Adrenal gland (tissue), 12 donors: ENCODE results near the gene ZKSCAN7. TPM values are rescaled to one million over a fixed set of nuclear protein-coding genes. Genes with fewer than 3 reads are reported as not detected.
A peak's percentile ranks its signal among the peaks of the same experiment; 100 is the strongest.

Experiments
- DNase-seq, 7 donors: peaks; one replicate each; pipeline ENCODE4 v3.0.0-alpha.2; 2019 to 2020
- H3K27ac ChIP-seq, 5 donors: fragments of 200-600 bp; sonication (generic) in 4 of 5; 1 replicate in 3 of 5; 2 replicates in 2 of 5; pipeline versions ENCODE4 v1.5.1 to v1.8.0; 2016 to 2020; ENCODE audit warnings: mild to moderate bottlenecking in 1 of 5
- H3K27me3 ChIP-seq: fragments of 200-600 bp; 2 replicates; pipeline ENCODE4 v1.8.0; 2021
- H3K36me3 ChIP-seq, 2 donors: fragments of 200-600 bp; replicated peaks in 1 of 2; 1 replicate in 1 of 2; 2 replicates in 1 of 2; pipeline versions ENCODE4 v1.5.1 to v1.8.0; 2018 to 2022
- H3K4me1 ChIP-seq, 2 donors: fragments of 200-600 bp; replicated peaks in 1 of 2; 1 replicate in 1 of 2; 2 replicates in 1 of 2; pipeline versions ENCODE4 v1.5.1 to v1.8.0; 2018 to 2021
- H3K4me3 ChIP-seq, 4 donors: fragments of 200-600 bp; sonication (generic) in 3 of 4; one replicate each; pipeline ENCODE4 v1.5.1; 2016 to 2018
- H3K9me3 ChIP-seq, 3 donors: fragments of 200-600 bp; sonication (generic) in 1 of 3; replicated peaks in 1 of 3; 1 replicate in 2 of 3; 2 replicates in 1 of 3; pipeline versions ENCODE4 v1.5.1 to v1.8.0; 2016 to 2021
- POLR2A ChIP-seq, 2 donors: fragments of 450-650 bp; IDR thresholded peaks; one replicate each; pipeline ENCODE4 v1.6.1; 2017; ENCODE audit warnings: antibody characterized with exemption in 2 of 2, mild to moderate bottlenecking in 2 of 2, moderate library complexity in 1 of 2
- WGBS, 4 donors: extraction: QIAGEN DNeasy Blood & Tissue Kit in 2 of 4; methylation state at CpG; one replicate each; pipeline versions ENCODE4 v1.1.5 to v1.1.7; 2013 to 2017; 5-methylcytosine and 5-hydroxymethylcytosine counted together
- intact Hi-C, 2 donors: fragments of 100-400 bp; cut with DNase I; formaldehyde crosslinking; loops; one replicate each; pipeline versions ENCODE4 v1.14.1 to v1.15.0; 2022 to 2023
- polyA plus RNA-seq, 3 donors: library from polyadenylated mRNA; stranded (reverse); fragments of 200-250 nt in 2 of 3; fragments of 350-450 nt in 1 of 3; fragmentation: Illumina TruSeq in 1 of 3; extraction: RNeasy Lipid Tissue Mini Kit (QIAGEN cat#74804) in 1 of 3; gene quantifications; one replicate each; pipeline ENCODE4 v1.2.3, GENCODE V29; 2013 to 2014
- total RNA-seq, 9 donors: library from RNA; depleted of rRNA in 4 of 9; stranded (reverse); fragments of >200 nt in 4 of 9; fragments of 120-200 nt in 1 of 9; fragmentation: NEBNext Ultra II Directional in 1 of 9; extraction: Animal tissue kit (Norgen Biotek cat#: 25700) in 1 of 9; gene quantifications; one replicate each; pipeline versions ENCODE4 v1.1.0 to v1.2.4, GENCODE V29; 2013 to 2023
- TF ChIP-seq, protein P1 (sequence below), 6 experiments: fragments of 450-650 bp in 4 of 6; fragments of 200-600 bp in 2 of 6; sonication (generic) in 1 of 6; IDR thresholded peaks; 1 replicate in 5 of 6; 2 replicates in 1 of 6; pipeline versions ENCODE4 v1.5.1 to v1.8.0; 2016 to 2021; ENCODE audit warnings: antibody characterized with exemption in 6 of 6, mild to moderate bottlenecking in 2 of 6, moderate library complexity in 1 of 6
- donor health status: healthy with polysubstance abuse.
- donor health status: Bipolar disorder and iron deficiency.
- donor health status: DM: yes; HTN: yes; CAD: no.
- donor health status: DM: no; HTN: no; CAD: no.
- donor health status: DM: no; HTN: no; CAD: no.
- donor health status: DM: yes; HTN: yes; CAD: no.

The ZKSCAN7 gene
- total and polyA plus RNA-seq, 12 donors, result 1.9 to 11.2 (median 5.3) TPM

DNA sequence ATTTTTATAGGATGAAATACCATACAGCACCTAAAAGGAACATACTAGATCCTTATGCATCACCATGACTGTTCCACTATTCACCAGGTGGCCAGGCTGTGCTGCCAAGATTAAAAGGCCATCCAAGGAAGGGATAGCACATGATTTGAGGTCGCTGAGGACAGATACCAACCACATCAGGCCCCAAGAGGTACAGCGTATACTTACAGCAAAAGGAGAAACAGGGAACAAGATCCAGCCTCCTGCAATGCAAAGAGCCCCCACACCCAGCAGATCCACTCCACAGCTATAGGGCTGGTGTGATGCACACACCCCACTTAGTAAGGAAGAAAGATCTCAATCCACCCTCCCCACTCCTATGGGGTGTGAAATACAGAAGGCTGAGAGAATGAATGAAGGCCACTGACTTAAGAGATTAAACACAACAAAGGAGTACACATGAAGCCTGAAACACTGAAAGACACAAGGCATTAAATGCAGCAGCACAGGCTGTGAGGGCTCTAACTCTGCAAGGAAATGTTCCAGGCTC lies 45.5 kb upstream of the ZKSCAN7 start:
- H3K27ac ChIP-seq, result peak overlapping the region in 3 of 5 donors; percentile 3 to 92 (median 80)
- H3K9me3 ChIP-seq, result no peaks in the 10 kb centered on the region
- WGBS, 4 donors, result 44 to 65% (median 52%) methylated on average over 2 of the region's 2 CpGs
- no peak for TF ChIP-seq POLR2A (IDR thresholded peaks at IDR 0.05)
- TF ChIP-seq, protein P1, sequence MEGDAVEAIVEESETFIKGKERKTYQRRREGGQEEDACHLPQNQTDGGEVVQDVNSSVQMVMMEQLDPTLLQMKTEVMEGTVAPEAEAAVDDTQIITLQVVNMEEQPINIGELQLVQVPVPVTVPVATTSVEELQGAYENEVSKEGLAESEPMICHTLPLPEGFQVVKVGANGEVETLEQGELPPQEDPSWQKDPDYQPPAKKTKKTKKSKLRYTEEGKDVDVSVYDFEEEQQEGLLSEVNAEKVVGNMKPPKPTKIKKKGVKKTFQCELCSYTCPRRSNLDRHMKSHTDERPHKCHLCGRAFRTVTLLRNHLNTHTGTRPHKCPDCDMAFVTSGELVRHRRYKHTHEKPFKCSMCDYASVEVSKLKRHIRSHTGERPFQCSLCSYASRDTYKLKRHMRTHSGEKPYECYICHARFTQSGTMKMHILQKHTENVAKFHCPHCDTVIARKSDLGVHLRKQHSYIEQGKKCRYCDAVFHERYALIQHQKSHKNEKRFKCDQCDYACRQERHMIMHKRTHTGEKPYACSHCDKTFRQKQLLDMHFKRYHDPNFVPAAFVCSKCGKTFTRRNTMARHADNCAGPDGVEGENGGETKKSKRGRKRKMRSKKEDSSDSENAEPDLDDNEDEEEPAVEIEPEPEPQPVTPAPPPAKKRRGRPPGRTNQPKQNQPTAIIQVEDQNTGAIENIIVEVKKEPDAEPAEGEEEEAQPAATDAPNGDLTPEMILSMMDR (IDR thresholded peaks at IDR 0.05), result no peak
- H3K36me3 ChIP-seq, result no peaks in the 10 kb centered on the region
- peaks cover 8 to 16% of the 10 kb centered on the region in 2 donors for H3K4me1 ChIP-seq
- intact Hi-C loops, result no loop called here
- no peaks in the 10 kb centered on the region for H3K27me3 ChIP-seq
- peak in 4 of 7 donors; percentile 5 to 51 (median 14) for DNase-seq
- peak overlapping the region in 2 of 4 donors; percentile 75 to 93 for H3K4me3 ChIP-seq

DNA sequence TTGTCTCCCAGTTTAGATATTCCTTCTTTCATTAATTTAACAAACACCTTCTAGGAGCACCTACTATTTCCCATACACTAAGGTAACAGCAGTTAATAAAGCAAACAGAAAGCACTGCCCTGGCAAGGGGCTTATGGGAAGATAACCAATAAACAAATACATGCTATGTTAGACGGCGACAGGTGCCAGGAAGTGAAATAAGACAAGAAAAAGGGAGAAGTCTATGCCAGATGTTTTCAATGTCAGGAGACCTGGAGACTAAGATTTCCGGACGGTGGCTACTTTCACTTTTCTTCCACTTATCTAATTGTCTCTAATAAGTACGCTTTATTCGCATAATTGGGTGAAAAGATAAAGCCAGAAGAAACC lies 45.0 kb upstream of the ZKSCAN7 start:
- intact Hi-C loops, result loop anchor here in 1 of 2 donors (10.0 kb wide), 1 partner anchor 185 kb away; no protein-coding TSS in a partner anchor
- TF ChIP-seq POLR2A (IDR thresholded peaks at IDR 0.05), result no peak
- TF ChIP-seq, protein P1 (IDR thresholded peaks at IDR 0.05), result no peak
- peak overlapping the region; percentile 80 to 93 (median 87) for H3K27ac ChIP-seq

DNA sequence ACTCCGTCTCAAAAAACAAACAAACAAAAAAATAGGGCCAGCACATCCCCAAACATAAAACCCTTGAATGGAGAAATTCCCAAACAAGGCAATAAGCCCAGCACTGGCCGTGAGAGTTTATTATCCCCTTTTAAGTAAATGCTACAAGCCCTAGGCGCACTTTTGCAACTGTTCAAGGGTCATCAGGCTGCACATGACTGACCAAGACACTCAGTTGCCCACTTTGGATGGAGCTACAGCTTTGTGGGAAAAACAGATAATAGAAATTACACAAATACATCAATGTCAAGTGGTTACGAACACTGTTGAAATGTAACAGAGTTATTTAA lies 43.8 kb upstream of the ZKSCAN7 start:
- intact Hi-C loops, result loop anchor here in 1 of 2 donors (10.0 kb wide), 1 partner anchor 186 kb away; no protein-coding TSS in a partner anchor
- DNase-seq, result peak in 1 of 7 donors; percentile 55
- Histone ChIP-seq H3K4me3 (peak overlapping the region in 2 of 4 donors; percentile 35 to 93), H3K9me3 (no peaks in the 10 kb centered on the region), H3K27me3 (no peaks in the 10 kb centered on the region), H3K36me3 (no peaks in the 10 kb centered on the region), H3K27ac (peak overlapping the region in 4 of 5 donors; percentile 75 to 93 (median 86)), H3K4me1 (peaks cover 8 to 16% of the 10 kb centered on the region in 2 donors)
- no peak for TF ChIP-seq POLR2A (IDR thresholded peaks at IDR 0.05)
- TF ChIP-seq, protein P1 (IDR thresholded peaks at IDR 0.05), result no peak
- 34 to 42% (median 37%) methylated on average over 4 of the region's 4 CpGs for WGBS, 4 donors

More for the DNA sequence above, 45.0 kb upstream of the ZKSCAN7 start:
- peak overlapping the region; percentile 25 to 93 (median 60) for H3K4me3 ChIP-seq
- no peaks in the 10 kb centered on the region for H3K9me3 ChIP-seq
- DNase-seq, result peak in 1 of 7 donors; percentile 24
- 0 to 1% (median 0%) methylated on average over 6 of the region's 6 CpGs for WGBS, 4 donors
- H3K27me3 ChIP-seq, result no peaks in the 10 kb centered on the region
- H3K36me3 ChIP-seq, result no peaks in the 10 kb centered on the region
- H3K4me1 ChIP-seq, result peaks cover 8 to 16% of the 10 kb centered on the region in 2 donors

DNA sequence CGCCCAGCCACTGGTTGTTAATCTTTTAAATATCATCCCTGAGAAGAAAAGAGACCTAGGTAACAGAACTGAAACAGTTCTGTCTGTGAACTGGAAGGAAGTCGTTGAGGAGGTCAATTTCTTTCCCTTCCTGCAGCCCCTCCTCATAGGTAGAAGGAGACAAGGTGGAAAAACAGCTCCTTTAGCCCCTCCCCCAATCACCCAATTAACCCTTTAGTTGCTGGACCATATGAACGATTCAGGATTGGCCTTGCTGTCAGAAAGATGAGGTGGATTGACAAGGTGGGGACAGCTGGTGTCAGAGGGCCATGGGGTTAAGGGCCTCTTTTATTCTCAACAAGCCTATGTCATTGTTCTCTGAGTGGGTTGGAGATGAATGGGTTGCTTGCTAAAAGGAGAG lies 41.5 kb upstream of the ZKSCAN7 start:
- intact Hi-C loops, result loop anchor here in 1 of 2 donors (10.0 kb wide), 1 partner anchor 189 kb away; no protein-coding TSS in a partner anchor
- TF ChIP-seq, protein P1 (IDR thresholded peaks at IDR 0.05), result no peak
- no peak for TF ChIP-seq POLR2A (IDR thresholded peaks at IDR 0.05)
- H3K4me3 ChIP-seq, result no peak overlapping the region
- no peaks in the 10 kb centered on the region for H3K9me3 ChIP-seq
- no peaks in the 10 kb centered on the region for H3K36me3 ChIP-seq
- H3K27ac ChIP-seq, result no peak overlapping the region
- no peaks in the 10 kb centered on the region for H3K27me3 ChIP-seq
- no peak for DNase-seq
- peaks cover 8 to 16% of the 10 kb centered on the region in 2 donors for H3K4me1 ChIP-seq
- 35 to 45% (median 39%) methylated on average over 3 of the region's 3 CpGs for WGBS, 4 donors
